Cardiac ventricle fibroblast (primary cell): ENCODE measurements around the gene KIAA0232. TPM values are rescaled to one million over a fixed set of nuclear protein-coding genes. Genes with fewer than 3 reads are reported as not detected.

Experiments used
- total RNA-seq: library from RNA; depleted of rRNA; stranded (reverse); fragments of >200 nt; gene quantifications from 2 replicates; pipeline ENCODE4 v1.2.3, GENCODE V29; 2015

The KIAA0232 gene, protein sequence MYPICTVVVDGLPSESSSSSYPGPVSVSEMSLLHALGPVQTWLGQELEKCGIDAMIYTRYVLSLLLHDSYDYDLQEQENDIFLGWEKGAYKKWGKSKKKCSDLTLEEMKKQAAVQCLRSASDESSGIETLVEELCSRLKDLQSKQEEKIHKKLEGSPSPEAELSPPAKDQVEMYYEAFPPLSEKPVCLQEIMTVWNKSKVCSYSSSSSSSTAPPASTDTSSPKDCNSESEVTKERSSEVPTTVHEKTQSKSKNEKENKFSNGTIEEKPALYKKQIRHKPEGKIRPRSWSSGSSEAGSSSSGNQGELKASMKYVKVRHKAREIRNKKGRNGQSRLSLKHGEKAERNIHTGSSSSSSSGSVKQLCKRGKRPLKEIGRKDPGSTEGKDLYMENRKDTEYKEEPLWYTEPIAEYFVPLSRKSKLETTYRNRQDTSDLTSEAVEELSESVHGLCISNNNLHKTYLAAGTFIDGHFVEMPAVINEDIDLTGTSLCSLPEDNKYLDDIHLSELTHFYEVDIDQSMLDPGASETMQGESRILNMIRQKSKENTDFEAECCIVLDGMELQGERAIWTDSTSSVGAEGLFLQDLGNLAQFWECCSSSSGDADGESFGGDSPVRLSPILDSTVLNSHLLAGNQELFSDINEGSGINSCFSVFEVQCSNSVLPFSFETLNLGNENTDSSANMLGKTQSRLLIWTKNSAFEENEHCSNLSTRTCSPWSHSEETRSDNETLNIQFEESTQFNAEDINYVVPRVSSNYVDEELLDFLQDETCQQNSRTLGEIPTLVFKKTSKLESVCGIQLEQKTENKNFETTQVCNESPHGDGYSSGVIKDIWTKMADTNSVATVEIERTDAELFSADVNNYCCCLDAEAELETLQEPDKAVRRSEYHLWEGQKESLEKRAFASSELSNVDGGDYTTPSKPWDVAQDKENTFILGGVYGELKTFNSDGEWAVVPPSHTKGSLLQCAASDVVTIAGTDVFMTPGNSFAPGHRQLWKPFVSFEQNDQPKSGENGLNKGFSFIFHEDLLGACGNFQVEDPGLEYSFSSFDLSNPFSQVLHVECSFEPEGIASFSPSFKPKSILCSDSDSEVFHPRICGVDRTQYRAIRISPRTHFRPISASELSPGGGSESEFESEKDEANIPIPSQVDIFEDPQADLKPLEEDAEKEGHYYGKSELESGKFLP (N-terminal part only)
- 16.8 and 20.0 TPM in 2 replicates for total RNA-seq

DNA sequence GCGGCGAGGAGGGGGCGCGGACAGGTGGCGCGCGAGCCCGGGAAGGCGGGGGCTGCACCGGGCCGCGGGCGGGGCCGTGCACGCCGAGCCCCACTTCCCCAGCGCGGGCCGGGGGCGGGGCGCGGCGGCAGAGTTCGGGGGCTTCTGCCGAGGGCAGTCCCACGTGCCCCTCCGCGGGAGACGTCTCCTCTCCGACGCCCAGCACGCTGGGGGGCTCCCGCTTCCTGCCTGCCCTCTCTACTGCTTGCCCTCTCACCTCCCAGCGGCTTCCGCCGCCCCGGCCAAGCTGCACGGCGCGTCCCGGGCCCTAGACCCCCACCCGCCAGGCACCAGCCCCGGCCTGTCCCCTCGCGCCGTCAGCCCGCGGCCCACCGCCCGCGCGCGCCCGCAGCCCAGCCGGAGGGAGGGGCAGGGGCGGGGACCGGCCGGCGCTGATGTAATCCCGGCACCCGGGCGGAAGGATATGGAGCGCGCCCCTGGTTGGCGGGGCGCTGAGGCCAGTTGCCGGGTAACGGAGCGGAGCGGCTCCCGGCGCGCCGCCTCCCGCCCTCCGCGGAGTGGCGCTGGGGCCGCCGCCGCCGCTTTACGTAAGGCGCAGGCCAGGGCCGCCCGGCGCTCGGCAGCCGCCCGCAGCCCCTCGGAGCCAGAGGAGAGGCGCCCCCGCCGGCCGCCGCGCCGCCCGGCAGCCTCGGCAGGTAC is at the start of gene KIAA0232:
Gene KIAA0232 (plus strand): TSS at position 581 of the 699 bp plus-strand sequence. CDS start 41,727 bp downstream, outside the sequence.

GRCh38 chr4:6909113-6909969 is 126.8 kb downstream of the KIAA0232 start, which contains the start of gene TBC1D14:
TBC1D14 (plus strand) TSS chr4:6909826; CDS start chr4:6923390, 13,564 bp downstream.

Other genes starting within 250 kb of the KIAA0232 start
- 35.3 and 46.8 TPM in 2 replicates for gene MAN2B2, start 207.5 kb upstream of the KIAA0232 start, total RNA-seq
- 197 and 211 TPM in 2 replicates for gene MRFAP1, start 142.0 kb upstream of the KIAA0232 start, total RNA-seq
- 0.59 TPM in 1 of 2 replicates, not detected in the other for gene S100P, start 88.8 kb upstream of the KIAA0232 start, total RNA-seq
- gene MRFAP1L1, start 72.9 kb upstream of the KIAA0232 start, total RNA-seq: 52.5 and 53.4 TPM in 2 replicates
- gene BLOC1S4, start 66.6 kb upstream of the KIAA0232 start, total RNA-seq: 26.1 and 34.7 TPM in 2 replicates
- 18.4 and 24.4 TPM in 2 replicates for gene TBC1D14, start 127.1 kb downstream of the KIAA0232 start, total RNA-seq